Neural crest cell (in vitro differentiated cells): ENCODE data around the gene ARRDC3. TPM values are rescaled to one million over a fixed set of nuclear protein-coding genes. Genes with fewer than 3 reads are reported as not detected.

Experiments used
- DNase-seq: peaks from one replicate; pipeline ENCODE4 v3.0.0; 2021; ENCODE audit warnings: low read depth, mixed read lengths, low spot score
- H3K27ac Mint-ChIP-seq: one replicate; pipeline ENCODE4 v1.8.0; 2021; ENCODE audit warnings: mild to moderate bottlenecking, mixed read lengths; ENCODE audit not compliant: unreplicated experiment
- H3K27me3 Mint-ChIP-seq: 2 replicates; pipeline ENCODE4 v1.8.0; 2021; ENCODE audit warnings: low read depth, mild to moderate bottlenecking, mixed read lengths
- H3K36me3 Mint-ChIP-seq: 2 replicates; pipeline ENCODE4 v1.8.0; 2021; ENCODE audit warnings: low read depth, mild to moderate bottlenecking, mixed read lengths
- H3K4me1 Mint-ChIP-seq: 2 replicates; pipeline ENCODE4 v1.8.0; 2021; ENCODE audit warnings: mixed read lengths
- H3K4me3 Mint-ChIP-seq: one replicate; pipeline ENCODE4 v1.8.0; 2021; ENCODE audit warnings: mild to moderate bottlenecking, mixed read lengths
- H3K9me3 Mint-ChIP-seq: 2 replicates; pipeline ENCODE4 v1.8.0; 2021; ENCODE audit warnings: mixed read lengths
- total RNA-seq: library from RNA; stranded (reverse); gene quantifications from 2 replicates; pipeline ENCODE4 v1.2.1, GENCODE V29; 2021
- TF ChIP-seq, protein P1 (sequence below): fragments of 200-600 bp; sonication (generic); conservative IDR thresholded peaks from 2 replicates; pipeline ENCODE4 v1.5.0; 2021; ENCODE audit warnings: antibody characterized with exemption, mild to moderate bottlenecking

ARRDC3 gene
- total RNA-seq, 1 donor from 2014 or later = 59.7 TPM

DNA sequence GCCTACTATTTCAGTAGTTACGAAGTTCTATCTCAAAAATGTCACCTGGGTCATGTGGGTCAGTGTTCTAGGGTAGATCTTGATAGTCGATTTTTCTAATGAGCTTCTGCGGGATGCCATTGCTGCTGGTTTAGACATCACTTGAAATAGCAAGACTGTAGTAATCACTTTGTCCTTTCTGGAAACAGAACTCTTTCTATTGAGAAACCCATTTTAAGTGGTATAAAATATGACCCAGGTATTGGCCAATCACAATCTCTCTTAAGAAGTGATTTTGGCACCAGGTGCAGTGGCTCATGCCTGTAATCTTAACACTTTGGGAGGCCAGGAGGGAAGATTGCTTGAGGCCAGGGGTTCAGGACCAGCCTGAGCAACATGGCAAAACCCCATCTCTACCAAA is 17.6 kb downstream of the ARRDC3 start:
- H3K4me1 Mint-ChIP-seq = peaks cover 3% of the 10 kb centered on the region
- H3K4me3 Mint-ChIP-seq = no peak overlapping the region
- H3K9me3 Mint-ChIP-seq = no peaks in the 10 kb centered on the region
- H3K36me3 Mint-ChIP-seq = peaks cover 24% of the 10 kb centered on the region
- no peak for DNase-seq
- no peaks in the 10 kb centered on the region for H3K27me3 Mint-ChIP-seq
- H3K27ac Mint-ChIP-seq = no peak overlapping the region
- TF ChIP-seq, protein P1, sequence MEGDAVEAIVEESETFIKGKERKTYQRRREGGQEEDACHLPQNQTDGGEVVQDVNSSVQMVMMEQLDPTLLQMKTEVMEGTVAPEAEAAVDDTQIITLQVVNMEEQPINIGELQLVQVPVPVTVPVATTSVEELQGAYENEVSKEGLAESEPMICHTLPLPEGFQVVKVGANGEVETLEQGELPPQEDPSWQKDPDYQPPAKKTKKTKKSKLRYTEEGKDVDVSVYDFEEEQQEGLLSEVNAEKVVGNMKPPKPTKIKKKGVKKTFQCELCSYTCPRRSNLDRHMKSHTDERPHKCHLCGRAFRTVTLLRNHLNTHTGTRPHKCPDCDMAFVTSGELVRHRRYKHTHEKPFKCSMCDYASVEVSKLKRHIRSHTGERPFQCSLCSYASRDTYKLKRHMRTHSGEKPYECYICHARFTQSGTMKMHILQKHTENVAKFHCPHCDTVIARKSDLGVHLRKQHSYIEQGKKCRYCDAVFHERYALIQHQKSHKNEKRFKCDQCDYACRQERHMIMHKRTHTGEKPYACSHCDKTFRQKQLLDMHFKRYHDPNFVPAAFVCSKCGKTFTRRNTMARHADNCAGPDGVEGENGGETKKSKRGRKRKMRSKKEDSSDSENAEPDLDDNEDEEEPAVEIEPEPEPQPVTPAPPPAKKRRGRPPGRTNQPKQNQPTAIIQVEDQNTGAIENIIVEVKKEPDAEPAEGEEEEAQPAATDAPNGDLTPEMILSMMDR = no peak

DNA sequence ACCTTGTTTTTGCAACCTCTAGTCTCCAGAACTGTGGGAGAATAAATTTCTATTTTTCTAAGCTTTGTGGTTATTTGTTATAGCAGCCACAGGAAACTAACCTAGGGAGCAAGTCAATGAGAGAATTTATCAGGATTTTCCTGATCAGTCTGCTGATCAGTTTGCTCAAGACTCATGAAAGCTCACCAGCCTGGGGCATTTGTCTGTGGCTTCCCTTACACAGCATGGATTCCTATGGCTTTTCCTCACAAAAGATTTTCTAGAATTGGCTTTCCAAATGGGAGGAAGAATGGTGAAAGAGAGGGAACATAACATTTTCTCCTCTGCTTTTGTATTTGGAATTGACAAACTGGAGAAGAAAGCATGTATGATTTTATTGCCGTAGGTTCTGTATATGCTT is 20.2 kb downstream of the ARRDC3 start:
- TF ChIP-seq, protein P1 = no peak
- H3K27me3 Mint-ChIP-seq = no peaks in the 10 kb centered on the region
- no peak overlapping the region for H3K27ac Mint-ChIP-seq
- no peak overlapping the region for H3K4me3 Mint-ChIP-seq
- H3K36me3 Mint-ChIP-seq = peaks cover 10% of the 10 kb centered on the region
- DNase-seq = no peak
- no peaks in the 10 kb centered on the region for H3K9me3 Mint-ChIP-seq
- no peaks in the 10 kb centered on the region for H3K4me1 Mint-ChIP-seq

DNA sequence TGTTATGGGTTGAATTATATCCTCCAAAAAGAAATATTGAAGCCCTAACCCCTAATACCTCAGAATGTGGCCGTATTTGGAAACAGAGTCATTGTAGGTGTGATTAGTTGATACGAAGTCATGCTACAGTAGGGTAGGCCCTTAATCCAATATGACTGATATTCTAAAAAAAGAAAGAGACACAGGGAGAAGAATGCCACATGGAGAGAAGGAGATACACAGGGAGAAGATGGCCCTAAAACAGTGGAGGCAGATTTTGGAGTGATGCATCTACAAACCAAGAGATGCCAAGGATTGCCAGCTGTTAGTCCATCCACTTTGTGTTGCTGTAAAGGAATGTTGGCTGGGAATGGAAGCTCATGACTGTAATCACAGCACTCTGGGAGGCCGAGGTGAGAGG is 21.3 kb downstream of the ARRDC3 start:
- no peak for DNase-seq
- TF ChIP-seq, protein P1 = no peak
- Mint-ChIP-seq H3K4me1 (peaks cover 5% of the 10 kb centered on the region), H3K4me3 (no peak overlapping the region), H3K9me3 (no peaks in the 10 kb centered on the region), H3K36me3 (peaks cover 3% of the 10 kb centered on the region), H3K27ac (no peak overlapping the region), H3K27me3 (no peaks in the 10 kb centered on the region)

DNA sequence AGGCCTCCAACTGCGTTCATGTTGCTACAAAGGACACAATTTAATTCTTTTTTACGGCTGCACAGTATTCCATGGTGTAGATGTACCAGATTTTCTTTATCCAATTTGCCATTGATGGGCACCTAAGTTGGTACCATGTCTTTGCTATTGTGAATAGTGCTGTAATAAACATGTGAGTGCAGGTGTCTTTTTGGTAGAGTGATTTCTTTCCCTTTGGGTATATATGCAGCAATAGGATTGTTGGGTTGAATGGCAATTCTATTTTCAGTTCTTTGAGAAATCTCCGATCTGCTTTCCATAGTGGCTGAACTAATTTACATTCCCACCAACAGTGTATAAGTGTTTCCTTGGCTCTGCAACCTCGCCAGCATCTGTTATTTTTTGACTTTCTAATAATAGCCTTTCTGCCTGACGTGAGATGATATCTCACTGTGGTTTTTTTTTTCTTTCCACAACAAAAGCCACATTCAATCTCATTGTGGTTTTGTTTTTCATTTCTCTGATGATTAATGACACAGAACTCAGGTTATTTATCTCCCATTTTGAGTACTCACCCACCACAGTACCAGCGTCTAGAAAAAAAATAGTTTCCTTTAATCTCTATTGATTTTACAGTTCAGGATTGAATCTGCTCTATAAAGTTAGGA is 21.9 kb downstream of the ARRDC3 start:
- Mint-ChIP-seq H3K4me1 (peaks cover 5% of the 10 kb centered on the region), H3K9me3 (no peaks in the 10 kb centered on the region), H3K27ac (no peak overlapping the region), H3K27me3 (no peaks in the 10 kb centered on the region), H3K4me3 (no peak overlapping the region), H3K36me3 (no peaks in the 10 kb centered on the region)
- DNase-seq = no peak
- TF ChIP-seq, protein P1 = no peak

DNA sequence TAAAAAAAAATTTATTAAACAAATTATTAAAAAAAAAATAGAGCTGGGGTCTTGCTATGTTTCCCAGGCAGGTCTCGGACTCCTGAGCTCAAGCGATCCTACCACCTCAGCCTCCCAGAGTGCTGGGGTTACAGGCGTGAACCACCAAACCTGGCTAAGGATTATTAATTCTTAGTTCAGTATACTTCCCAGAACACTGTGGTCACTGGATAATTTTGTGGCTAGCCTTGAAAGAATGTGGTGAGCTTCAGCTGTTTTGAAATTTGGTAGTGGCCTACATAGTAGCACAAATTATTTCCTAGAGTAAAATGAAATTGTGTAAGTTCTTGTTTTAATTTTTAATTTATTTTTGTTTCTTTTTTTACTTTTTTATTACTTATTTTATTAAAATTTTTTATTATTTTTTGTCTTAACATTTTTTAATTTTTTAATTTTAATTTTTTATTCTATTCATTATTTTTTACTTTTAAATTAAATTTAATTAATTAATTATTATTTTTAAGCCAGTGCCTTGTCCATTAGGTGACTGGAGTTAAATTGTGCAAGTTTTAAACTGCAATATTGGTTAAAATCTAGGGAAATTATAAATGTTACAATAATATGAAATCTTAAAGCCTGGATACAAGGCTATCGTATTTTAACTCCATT is 23.0 kb downstream of the ARRDC3 start:
- no peak overlapping the region for H3K27ac Mint-ChIP-seq
- no peaks in the 10 kb centered on the region for H3K27me3 Mint-ChIP-seq
- no peaks in the 10 kb centered on the region for H3K9me3 Mint-ChIP-seq
- no peak for DNase-seq
- H3K4me1 Mint-ChIP-seq = peaks cover 10% of the 10 kb centered on the region
- no peak overlapping the region for H3K4me3 Mint-ChIP-seq
- TF ChIP-seq, protein P1 = no peak
- H3K36me3 Mint-ChIP-seq = no peaks in the 10 kb centered on the region
